ENCODE measurements around the gene ILF3. TPM values are rescaled to one million over a fixed set of nuclear protein-coding genes. Genes with fewer than 3 reads are reported as not detected.

ILF3 gene
- total RNA-seq, 4 donors from 2014 or later: 67.3 to 88.2 (median 76.6) TPM

GRCh38 chr19:10680545-10681135 lies 26.5 kb downstream of the ILF3 start:
- Histone ChIP-seq H3K4me1 (no peaks in the 10 kb centered on the region), H3K36me3 (peaks cover 0 to 94% of the 10 kb centered on the region in 2 donors), H3K27me3 (no peaks in the 10 kb centered on the region), H3K27ac (no peak overlapping the region), H3K9me3 (no peaks in the 10 kb centered on the region), H3K4me3 (no peak overlapping the region)
- DNase-seq (no peak), ATAC-seq (no peak)
- in situ Hi-C loops (cut with MboI; ENCODE audit: low sequenced_read_pairs in 4 of 4) (no loop called here), intact Hi-C loops (cut with DNase I; ENCODE audit: low total_unique reads) (no loop called here)
- TF ChIP-seq CTCF (IDR thresholded peaks at IDR 0.05 in 4 of 5, conservative IDR thresholded peaks at IDR 0.05 in 1 of 5) (no peak), POLR2A (IDR thresholded peaks at IDR 0.05) (no peak)

- Histone ChIP-seq H3K4me3 (no peak overlapping the region), H3K4me1 (no peaks in the 10 kb centered on the region), H3K36me3 (peaks cover 0 to 100% of the 10 kb centered on the region in 2 donors), H3K9me3 (no peaks in the 10 kb centered on the region), H3K27me3 (no peaks in the 10 kb centered on the region), H3K27ac (no peak overlapping the region)
- no peak for ATAC-seq
- intact Hi-C loops (cut with DNase I; ENCODE audit: low total_unique reads) (no loop called here), in situ Hi-C loops (cut with MboI; ENCODE audit: low sequenced_read_pairs in 4 of 4) (no loop called here)
- DNase-seq: no peak
- TF ChIP-seq POLR2A (IDR thresholded peaks at IDR 0.05): no peak
- TF ChIP-seq CTCF (IDR thresholded peaks at IDR 0.05 in 4 of 5, conservative IDR thresholded peaks at IDR 0.05 in 1 of 5): no peak
Measured at GRCh38 chr19:10681658-10682057, 27.5 kb downstream of the ILF3 start.

- in situ Hi-C loops (cut with MboI; ENCODE audit: low sequenced_read_pairs in 4 of 4) (no loop called here), intact Hi-C loops (cut with DNase I; ENCODE audit: low total_unique reads) (no loop called here)
- Histone ChIP-seq H3K27ac (no peak overlapping the region), H3K4me1 (no peaks in the 10 kb centered on the region), H3K9me3 (no peaks in the 10 kb centered on the region), H3K4me3 (no peak overlapping the region), H3K27me3 (no peaks in the 10 kb centered on the region), H3K36me3 (peaks cover 0 to 100% of the 10 kb centered on the region in 2 donors)
- ATAC-seq: no peak
- TF ChIP-seq CTCF (IDR thresholded peaks at IDR 0.05 in 4 of 5, conservative IDR thresholded peaks at IDR 0.05 in 1 of 5) (no peak), POLR2A (IDR thresholded peaks at IDR 0.05) (no peak)
- DNase-seq: no peak
Measured at GRCh38 chr19:10682397-10683063, 28.4 kb downstream of the ILF3 start.

GRCh38 chr19:10683064-10683426 lies 28.9 kb downstream of the ILF3 start:
- Histone ChIP-seq H3K9me3 (no peaks in the 10 kb centered on the region), H3K27ac (no peak overlapping the region), H3K4me3 (no peak overlapping the region), H3K4me1 (no peaks in the 10 kb centered on the region), H3K27me3 (no peaks in the 10 kb centered on the region), H3K36me3 (peaks cover 0 to 100% of the 10 kb centered on the region in 2 donors)
- TF ChIP-seq CTCF (IDR thresholded peaks at IDR 0.05 in 4 of 5, conservative IDR thresholded peaks at IDR 0.05 in 1 of 5) (no peak), POLR2A (IDR thresholded peaks at IDR 0.05) (no peak)
- in situ Hi-C loops (cut with MboI; ENCODE audit: low sequenced_read_pairs in 4 of 4) (no loop called here), intact Hi-C loops (cut with DNase I; ENCODE audit: low total_unique reads) (no loop called here)
- no peak for DNase-seq
- ATAC-seq: no peak

All from gastrocnemius medialis (tissue), 4 donors.